ENCODE measurements around the gene ZNF71. TPM values are rescaled to one million over a fixed set of nuclear protein-coding genes. Genes with fewer than 3 reads are reported as not detected.

ZNF71 gene
- polyA plus RNA-seq, 1 donor (not counting 4 experiments of a cell fraction or from before 2014, with no cell fraction given) = 4.8 TPM

GRCh38 chr19:56577719-56578602 lies 17.1 kb upstream of the ZNF71 start:
- Histone ChIP-seq H3K9me1 (ENCODE audit: control insufficient read depth, extremely low read depth, insufficient read depth, low read length) (no peaks in the 10 kb centered on the region), H3K4me3 (ENCODE audit: control insufficient read depth in 2 of 3, extremely low read depth in 1 of 3, insufficient read depth in 2 of 3, low read depth in 1 of 3, low read length in 3 of 3) (no peak overlapping the region), H2AFZ (ENCODE audit: control insufficient read depth, low read length) (no peak overlapping the region), H3K9ac (ENCODE audit: control insufficient read depth, extremely low read depth, insufficient read depth, low read length) (no peak overlapping the region), H3K36me3 (ENCODE audit: control insufficient read depth in 2 of 2, extremely low read depth in 1 of 2, insufficient read depth in 2 of 2, low read length in 2 of 2) (peaks cover 0 to 2% of the 10 kb centered on the region in 2 experiments), H3K4me1 (ENCODE audit: control insufficient read depth, extremely low read depth, insufficient read depth, low read length) (no peaks in the 10 kb centered on the region), H3K9me3 (ENCODE audit: control insufficient read depth, low read depth, low read length) (peaks cover 55% of the 10 kb centered on the region), H3K79me2 (ENCODE audit: control insufficient read depth, insufficient read depth, low read length) (no peaks in the 10 kb centered on the region), H3K4me2 (ENCODE audit: control insufficient read depth, extremely low read depth, insufficient read depth, low read depth, low read length) (no peak overlapping the region), H3K27me3 (ENCODE audit: control insufficient read depth, extremely low read depth, insufficient read depth, low read length) (no peaks in the 10 kb centered on the region), H3K27ac (ENCODE audit: control insufficient read depth, insufficient read depth, low read length) (no peak overlapping the region), H4K20me1 (ENCODE audit: control insufficient read depth, extremely low read depth, insufficient read depth, low read length) (no peaks in the 10 kb centered on the region)
- TF ChIP-seq, protein P1, sequence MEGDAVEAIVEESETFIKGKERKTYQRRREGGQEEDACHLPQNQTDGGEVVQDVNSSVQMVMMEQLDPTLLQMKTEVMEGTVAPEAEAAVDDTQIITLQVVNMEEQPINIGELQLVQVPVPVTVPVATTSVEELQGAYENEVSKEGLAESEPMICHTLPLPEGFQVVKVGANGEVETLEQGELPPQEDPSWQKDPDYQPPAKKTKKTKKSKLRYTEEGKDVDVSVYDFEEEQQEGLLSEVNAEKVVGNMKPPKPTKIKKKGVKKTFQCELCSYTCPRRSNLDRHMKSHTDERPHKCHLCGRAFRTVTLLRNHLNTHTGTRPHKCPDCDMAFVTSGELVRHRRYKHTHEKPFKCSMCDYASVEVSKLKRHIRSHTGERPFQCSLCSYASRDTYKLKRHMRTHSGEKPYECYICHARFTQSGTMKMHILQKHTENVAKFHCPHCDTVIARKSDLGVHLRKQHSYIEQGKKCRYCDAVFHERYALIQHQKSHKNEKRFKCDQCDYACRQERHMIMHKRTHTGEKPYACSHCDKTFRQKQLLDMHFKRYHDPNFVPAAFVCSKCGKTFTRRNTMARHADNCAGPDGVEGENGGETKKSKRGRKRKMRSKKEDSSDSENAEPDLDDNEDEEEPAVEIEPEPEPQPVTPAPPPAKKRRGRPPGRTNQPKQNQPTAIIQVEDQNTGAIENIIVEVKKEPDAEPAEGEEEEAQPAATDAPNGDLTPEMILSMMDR (optimal IDR thresholded peaks at IDR 0.05 in 1 of 3, IDR thresholded peaks at IDR 0.05 in 1 of 3, conservative IDR thresholded peaks at IDR 0.05 in 1 of 3; ENCODE audit: extremely low read depth in 1 of 3, insufficient read depth in 2 of 3, low read length in 3 of 3) = no peak
- TF ChIP-seq EZH2 (IDR thresholded peaks at IDR 0.05; ENCODE audit: low read length) = no peak
- dilution Hi-C loops (cut with MboI; ENCODE audit: extremely low pct_ligation_motif_present, low sequenced_read_pairs) = no loop called here
- FAIRE-seq = no peak
- no peak for DNase-seq (ENCODE audit: low read depth, low spot score)

DNA sequence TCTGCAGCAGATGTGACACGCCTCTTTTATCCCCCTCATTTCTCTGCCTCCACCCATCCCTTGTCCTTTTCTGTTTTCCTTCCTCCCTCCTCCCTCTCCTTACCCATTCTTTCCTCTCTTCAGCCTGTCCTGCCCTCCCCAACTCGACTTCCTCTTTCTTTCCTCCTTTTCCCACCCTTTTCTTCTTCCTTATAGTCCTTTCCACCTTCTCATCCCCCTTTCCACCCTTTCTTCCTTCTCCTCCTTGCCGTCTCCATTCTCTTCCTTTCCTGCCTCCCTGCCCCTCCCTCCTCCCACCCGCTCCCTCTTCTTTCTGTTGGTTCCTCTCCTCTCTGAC lies 688 bp upstream of the ZNF71 start:
- DNase-seq (ENCODE audit: low read depth, low spot score) (no peak), FAIRE-seq (no peak)
- Histone ChIP-seq H3K4me2 (ENCODE audit: control insufficient read depth, extremely low read depth, insufficient read depth, low read depth, low read length) (peak overlapping the region; percentile 61), H3K9me3 (ENCODE audit: control insufficient read depth, low read depth, low read length) (peaks cover 3% of the 10 kb centered on the region), H2AFZ (ENCODE audit: control insufficient read depth, low read length) (peak overlapping the region; percentile 96), H3K4me3 (ENCODE audit: control insufficient read depth in 2 of 3, extremely low read depth in 1 of 3, insufficient read depth in 2 of 3, low read depth in 1 of 3, low read length in 3 of 3) (no peak overlapping the region), H3K4me1 (ENCODE audit: control insufficient read depth, extremely low read depth, insufficient read depth, low read length) (peaks cover 4% of the 10 kb centered on the region), H3K79me2 (ENCODE audit: control insufficient read depth, insufficient read depth, low read length) (peaks cover 31% of the 10 kb centered on the region), H4K20me1 (ENCODE audit: control insufficient read depth, extremely low read depth, insufficient read depth, low read length) (no peaks in the 10 kb centered on the region), H3K36me3 (ENCODE audit: control insufficient read depth in 2 of 2, extremely low read depth in 1 of 2, insufficient read depth in 2 of 2, low read length in 2 of 2) (peaks cover 0 to 1% of the 10 kb centered on the region in 2 experiments), H3K27ac (ENCODE audit: control insufficient read depth, insufficient read depth, low read length) (no peak overlapping the region), H3K27me3 (ENCODE audit: control insufficient read depth, extremely low read depth, insufficient read depth, low read length) (no peaks in the 10 kb centered on the region), H3K9ac (ENCODE audit: control insufficient read depth, extremely low read depth, insufficient read depth, low read length) (no peak overlapping the region), H3K9me1 (ENCODE audit: control insufficient read depth, extremely low read depth, insufficient read depth, low read length) (no peaks in the 10 kb centered on the region)
- dilution Hi-C loops (cut with MboI; ENCODE audit: extremely low pct_ligation_motif_present, low sequenced_read_pairs) = no loop called here
- TF ChIP-seq, protein P1 (optimal IDR thresholded peaks at IDR 0.05 in 1 of 3, IDR thresholded peaks at IDR 0.05 in 1 of 3, conservative IDR thresholded peaks at IDR 0.05 in 1 of 3; ENCODE audit: extremely low read depth in 1 of 3, insufficient read depth in 2 of 3, low read length in 3 of 3) = no peak
- no peak for TF ChIP-seq EZH2 (IDR thresholded peaks at IDR 0.05; ENCODE audit: low read length)

All from keratinocyte (primary cell).